ENCODE results near the gene FOLH1.

DNA sequence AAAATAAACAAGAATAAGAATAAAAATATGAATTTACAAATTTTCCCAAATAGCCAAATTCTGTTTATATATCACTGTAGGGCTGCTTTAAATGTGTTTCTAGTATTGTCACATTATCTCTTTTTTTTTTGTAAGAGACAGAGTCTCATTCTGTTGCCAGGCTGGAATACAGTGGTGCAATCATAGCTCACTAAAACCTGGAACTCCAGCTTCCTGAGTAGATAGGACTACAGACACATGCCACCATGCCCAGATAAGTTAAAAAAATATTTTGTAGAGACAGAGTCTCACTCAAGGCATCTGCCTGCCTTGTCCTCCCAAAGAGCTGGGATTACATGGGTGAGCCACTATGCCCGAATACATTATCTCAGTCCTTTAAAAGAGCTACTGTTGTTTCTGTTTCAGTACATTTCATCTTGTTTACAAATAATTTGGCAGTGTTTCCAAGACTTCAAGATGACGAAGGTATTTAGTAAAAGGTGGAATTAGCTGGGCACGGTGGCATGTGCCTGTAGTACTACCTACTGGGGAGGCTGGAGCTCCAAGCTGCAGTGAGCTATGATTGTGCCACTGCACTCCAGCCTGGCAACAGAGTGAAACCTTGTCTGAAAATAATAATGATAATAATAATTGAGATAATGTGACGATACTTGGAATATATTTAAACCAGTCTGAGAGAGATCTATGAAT is 6.0 kb downstream of the FOLH1 start:
- no peak for TF ChIP-seq CTCF (IDR thresholded peaks at IDR 0.05)
- no peak for TF ChIP-seq POLR2A (IDR thresholded peaks at IDR 0.05)
- TF ChIP-seq POLR2AphosphoS5 (IDR thresholded peaks at IDR 0.05): no peak
- no peak for TF ChIP-seq EP300 (IDR thresholded peaks at IDR 0.05)
